ENCODE results near the gene SLC37A2. TPM values are rescaled to one million over a fixed set of nuclear protein-coding genes. Genes with fewer than 3 reads are reported as not detected.

Gene SLC37A2
- total and polyA plus RNA-seq, 2 of the 13 experiments (the other 11 are each of a cell fraction or from before 2014, with no cell fraction given), result 4.6 to 7.1 TPM

DNA sequence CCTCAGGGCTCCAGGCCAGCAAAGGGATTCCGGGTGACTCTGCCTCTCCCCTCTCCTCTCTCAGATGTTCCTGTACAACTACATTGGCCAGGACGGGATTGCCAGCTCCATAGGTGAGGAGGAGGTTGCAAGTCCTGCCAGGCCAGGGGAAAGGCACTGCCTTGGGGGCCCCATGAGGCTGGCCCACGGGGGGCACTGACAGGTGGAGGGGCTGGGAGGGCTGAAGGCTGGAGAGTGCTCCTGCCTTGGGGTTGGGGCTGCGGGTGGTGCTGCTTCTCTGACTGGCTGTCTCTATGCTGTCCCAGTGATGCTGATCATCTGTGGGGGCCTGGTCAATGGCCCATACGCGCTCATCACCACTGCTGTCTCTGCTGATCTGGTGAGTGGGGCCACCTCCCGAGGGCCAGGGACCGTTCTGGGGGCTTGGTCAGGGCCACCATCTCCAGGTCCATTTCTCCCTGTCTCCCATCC lies 21.7 kb downstream of the SLC37A2 start:
- POLR2A ChIA-PET, result no interaction called here
- 66% methylated on average over 5 of the region's 8 CpGs for WGBS (ENCODE audit: low lambda C conversion rate)
- no peak overlapping the region for H3K27ac ChIP-seq (ENCODE audit: extremely low read length, insufficient read depth, low read length)
- intact Hi-C loops (cut with micrococcal nuclease; ENCODE audit: unreplicated experiment) (no loop called here), in situ Hi-C loops (cut with HindIII; ENCODE audit: extremely low pct_ligation_motif_present, low pct_unique_long_range_greater_than_20kb) (no loop called here)
- no peaks in the 10 kb centered on the region for H4K20me1 ChIP-seq (ENCODE audit: insufficient read depth, low read length)
- no peak overlapping the region for H3K4me3 ChIP-seq (replicated peaks in 1 of 3; ENCODE audit: insufficient read depth in 1 of 3, low read depth in 2 of 3, low read length in 3 of 3)
- no peaks in the 10 kb centered on the region for H3K27me3 ChIP-seq (ENCODE audit: control insufficient read depth in 1 of 2, insufficient read depth in 2 of 2, low read length in 2 of 2)
- H3K4me2 ChIP-seq (ENCODE audit: low read depth, low read length), result no peak overlapping the region
- FAIRE-seq, result no peak
- H3K79me2 ChIP-seq (ENCODE audit: insufficient read depth, low read length), result no peaks in the 10 kb centered on the region
- H2AFZ ChIP-seq (ENCODE audit: low read length), result no peak overlapping the region
- CTCF ChIA-PET (ENCODE audit: low intra/inter-chr PET ratio, low total read pairs), result no interaction called here
- ATAC-seq, result no peak
- no peaks in the 10 kb centered on the region for H3K36me3 ChIP-seq (replicated peaks in 1 of 2; ENCODE audit: control insufficient read depth in 1 of 2, insufficient read depth in 2 of 2, low read length in 2 of 2)
- H3K4me1 ChIP-seq (ENCODE audit: insufficient read depth, low read length), result peaks cover 34% of the 10 kb centered on the region
- no peak overlapping the region for H3K9ac ChIP-seq (ENCODE audit: insufficient read depth, low read depth, low read length)
- no peak for DNase-seq (ENCODE audit: low spot score)
- no peaks in the 10 kb centered on the region for H3K9me3 ChIP-seq (ENCODE audit: low read length)
- BruUV-seq (replicated peaks), result no TSS peak
- TF ChIP-seq NR2F2 (IDR thresholded peaks at IDR 0.05; ENCODE audit: borderline replicate concordance, low read depth) (no peak), HNF1A (IDR thresholded peaks at IDR 0.05; ENCODE audit: low read depth) (no peak), HNF1A (CRISPR knock-in tag; IDR thresholded peaks at IDR 0.05; ENCODE audit: borderline replicate concordance) (no peak), ZNF891 (CRISPR knock-in tag; IDR thresholded peaks at IDR 0.05) (no peak), RARA (CRISPR knock-in tag; IDR thresholded peaks at IDR 0.05) (no peak), REPIN1 (CRISPR knock-in tag; IDR thresholded peaks at IDR 0.05; ENCODE audit: borderline replicate concordance, low read depth) (no peak), TCF7 (IDR thresholded peaks at IDR 0.05; ENCODE audit: low read depth) (no peak), ARNT (IDR thresholded peaks at IDR 0.05) (no peak), ZNF124 (CRISPR knock-in tag; IDR thresholded peaks at IDR 0.05) (no peak), ZNF782 (CRISPR knock-in tag; IDR thresholded peaks at IDR 0.05; ENCODE audit: borderline replicate concordance) (no peak), ZNF160 (CRISPR knock-in tag; IDR thresholded peaks at IDR 0.05) (no peak), CERS6 (CRISPR knock-in tag; IDR thresholded peaks at IDR 0.05) (no peak), HMGXB4 (CRISPR knock-in tag; IDR thresholded peaks at IDR 0.05; ENCODE audit: borderline replicate concordance in 1 of 2, low read depth in 1 of 2) (no peak), ZNF619 (CRISPR knock-in tag; IDR thresholded peaks at IDR 0.05) (no peak)
- TF ChIP-seq, protein P1, sequence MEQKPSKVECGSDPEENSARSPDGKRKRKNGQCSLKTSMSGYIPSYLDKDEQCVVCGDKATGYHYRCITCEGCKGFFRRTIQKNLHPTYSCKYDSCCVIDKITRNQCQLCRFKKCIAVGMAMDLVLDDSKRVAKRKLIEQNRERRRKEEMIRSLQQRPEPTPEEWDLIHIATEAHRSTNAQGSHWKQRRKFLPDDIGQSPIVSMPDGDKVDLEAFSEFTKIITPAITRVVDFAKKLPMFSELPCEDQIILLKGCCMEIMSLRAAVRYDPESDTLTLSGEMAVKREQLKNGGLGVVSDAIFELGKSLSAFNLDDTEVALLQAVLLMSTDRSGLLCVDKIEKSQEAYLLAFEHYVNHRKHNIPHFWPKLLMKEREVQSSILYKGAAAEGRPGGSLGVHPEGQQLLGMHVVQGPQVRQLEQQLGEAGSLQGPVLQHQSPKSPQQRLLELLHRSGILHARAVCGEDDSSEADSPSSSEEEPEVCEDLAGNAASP (CRISPR knock-in tag; IDR thresholded peaks at IDR 0.05; ENCODE audit: borderline replicate concordance), result no peak
- TF ChIP-seq, protein P2, sequence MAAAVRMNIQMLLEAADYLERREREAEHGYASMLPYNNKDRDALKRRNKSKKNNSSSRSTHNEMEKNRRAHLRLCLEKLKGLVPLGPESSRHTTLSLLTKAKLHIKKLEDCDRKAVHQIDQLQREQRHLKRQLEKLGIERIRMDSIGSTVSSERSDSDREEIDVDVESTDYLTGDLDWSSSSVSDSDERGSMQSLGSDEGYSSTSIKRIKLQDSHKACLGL (CRISPR knock-in tag; IDR thresholded peaks at IDR 0.05), result no peak
- TF ChIP-seq, protein P3, sequence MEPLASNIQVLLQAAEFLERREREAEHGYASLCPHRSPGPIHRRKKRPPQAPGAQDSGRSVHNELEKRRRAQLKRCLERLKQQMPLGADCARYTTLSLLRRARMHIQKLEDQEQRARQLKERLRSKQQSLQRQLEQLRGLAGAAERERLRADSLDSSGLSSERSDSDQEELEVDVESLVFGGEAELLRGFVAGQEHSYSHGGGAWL (CRISPR knock-in tag; IDR thresholded peaks at IDR 0.05), result no peak
